Mucosa of rectum (tissue), 2 donors: ENCODE data around the gene PLCB3.

Experiments
- H3K27ac ChIP-seq, 2 donors: one replicate each; pipeline ENCODE4 v1.7.0; 2013; ENCODE audit warnings: inconsistent platforms in 2 of 2, low read depth in 2 of 2, low read length in 2 of 2
- H3K27me3 ChIP-seq, 2 donors: one replicate each; pipeline ENCODE4 v1.7.0; 2013; ENCODE audit warnings: low read length in 2 of 2; ENCODE audit not compliant: control insufficient read depth in 2 of 2, insufficient read depth in 2 of 2
- H3K36me3 ChIP-seq, 2 donors: one replicate each; pipeline ENCODE4 v1.7.0; 2013; ENCODE audit warnings: low read length in 2 of 2; ENCODE audit not compliant: control insufficient read depth in 2 of 2, insufficient read depth in 2 of 2
- H3K4me1 ChIP-seq, 2 donors: one replicate each; pipeline ENCODE4 v1.7.0; 2013; ENCODE audit warnings: low read length in 2 of 2, mild to moderate bottlenecking in 1 of 2; ENCODE audit not compliant: control insufficient read depth in 2 of 2, insufficient read depth in 2 of 2
- H3K4me3 ChIP-seq, 2 donors: one replicate each; pipeline ENCODE4 v1.7.0; 2013; ENCODE audit warnings: low read length in 2 of 2
- H3K9ac ChIP-seq, 2 donors: one replicate each; pipeline ENCODE4 v1.7.0; 2013; ENCODE audit warnings: low read length in 2 of 2, low read depth in 1 of 2, mild to moderate bottlenecking in 1 of 2
- H3K9me3 ChIP-seq, 2 donors: one replicate each; pipeline ENCODE4 v1.7.0; 2013; ENCODE audit warnings: low read length in 2 of 2; ENCODE audit not compliant: control insufficient read depth in 2 of 2
- donor health status: healthy.
- donor health status: Normal muscosa, but diverticular disease.

Gene PLCB3

DNA sequence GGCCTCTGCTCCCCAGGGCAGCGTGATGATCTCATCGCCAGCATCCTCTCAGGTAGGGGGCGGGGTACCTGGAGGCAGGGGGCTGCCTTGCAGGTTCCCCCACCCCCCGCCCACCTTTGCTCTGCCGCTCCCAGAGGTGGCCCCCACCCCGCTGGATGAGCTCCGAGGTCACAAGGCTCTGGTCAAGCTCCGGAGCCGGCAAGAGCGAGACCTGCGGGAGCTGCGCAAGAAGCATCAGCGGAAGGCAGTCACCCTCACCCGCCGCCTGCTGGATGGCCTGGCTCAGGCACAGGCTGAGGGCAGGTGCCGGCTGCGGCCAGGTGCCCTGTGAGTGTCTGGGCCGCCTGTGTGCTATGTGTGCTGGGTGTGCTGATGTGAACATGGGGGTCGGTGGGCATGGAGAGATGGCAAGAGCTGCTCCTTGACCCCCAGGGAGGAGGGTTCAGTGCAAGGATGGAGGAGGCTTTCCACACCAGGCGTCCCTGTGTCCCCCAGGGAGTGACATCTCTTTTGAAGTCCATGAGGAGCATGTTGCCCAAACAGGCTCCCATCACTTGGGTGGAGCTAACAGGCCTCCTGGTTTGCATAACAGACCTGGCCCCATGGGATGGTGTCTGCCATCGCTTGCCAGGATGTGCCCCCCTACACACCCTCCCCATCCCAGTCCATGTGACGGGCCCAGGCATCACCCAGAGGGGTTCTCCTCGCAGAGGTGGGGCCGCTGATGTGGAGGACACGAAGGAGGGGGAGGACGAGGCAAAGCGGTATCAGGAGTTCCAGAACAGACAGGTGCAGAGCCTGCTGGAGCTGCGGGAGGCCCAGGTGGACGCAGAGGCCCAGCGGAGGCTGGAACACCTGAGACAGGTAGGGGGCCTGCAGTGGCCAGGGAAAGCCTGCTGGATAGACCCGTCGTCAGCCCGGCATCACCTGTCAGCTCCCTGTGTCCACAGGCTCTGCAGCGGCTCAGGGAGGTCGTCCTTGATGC lies 14.1 kb downstream of the PLCB3 start:
- Histone ChIP-seq H3K36me3 (peaks cover 42 to 48% of the 10 kb centered on the region in 2 donors), H3K4me3 (no peak overlapping the region), H3K27ac (no peak overlapping the region), H3K27me3 (no peaks in the 10 kb centered on the region), H3K4me1 (peaks cover 19 to 23% of the 10 kb centered on the region in 2 donors), H3K9ac (no peak overlapping the region), H3K9me3 (no peaks in the 10 kb centered on the region)

DNA sequence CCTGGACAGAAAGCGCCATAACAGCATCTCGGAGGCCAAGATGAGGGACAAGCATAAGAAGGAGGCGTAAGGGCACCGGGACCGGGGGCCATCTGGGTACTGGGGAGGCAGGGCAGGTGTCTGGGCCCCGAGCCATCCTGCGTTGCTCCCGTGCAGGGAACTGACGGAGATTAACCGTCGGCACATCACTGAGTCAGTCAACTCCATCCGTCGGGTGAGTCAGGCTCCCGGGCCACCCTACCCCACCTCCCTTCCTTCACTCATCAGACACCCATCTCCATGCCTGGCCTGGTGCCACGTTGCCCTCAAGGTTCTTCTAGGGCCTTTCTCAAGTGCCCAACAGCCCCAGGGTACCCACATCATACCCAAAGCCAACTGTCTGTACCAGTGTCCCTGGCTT lies 15.0 kb downstream of the PLCB3 start:
- H3K4me1 ChIP-seq = peaks cover 19 to 23% of the 10 kb centered on the region in 2 donors
- no peak overlapping the region for H3K9ac ChIP-seq
- peaks cover 40 to 46% of the 10 kb centered on the region in 2 donors for H3K36me3 ChIP-seq
- no peaks in the 10 kb centered on the region for H3K9me3 ChIP-seq
- H3K27me3 ChIP-seq = no peaks in the 10 kb centered on the region
- no peak overlapping the region for H3K4me3 ChIP-seq
- no peak overlapping the region for H3K27ac ChIP-seq

DNA sequence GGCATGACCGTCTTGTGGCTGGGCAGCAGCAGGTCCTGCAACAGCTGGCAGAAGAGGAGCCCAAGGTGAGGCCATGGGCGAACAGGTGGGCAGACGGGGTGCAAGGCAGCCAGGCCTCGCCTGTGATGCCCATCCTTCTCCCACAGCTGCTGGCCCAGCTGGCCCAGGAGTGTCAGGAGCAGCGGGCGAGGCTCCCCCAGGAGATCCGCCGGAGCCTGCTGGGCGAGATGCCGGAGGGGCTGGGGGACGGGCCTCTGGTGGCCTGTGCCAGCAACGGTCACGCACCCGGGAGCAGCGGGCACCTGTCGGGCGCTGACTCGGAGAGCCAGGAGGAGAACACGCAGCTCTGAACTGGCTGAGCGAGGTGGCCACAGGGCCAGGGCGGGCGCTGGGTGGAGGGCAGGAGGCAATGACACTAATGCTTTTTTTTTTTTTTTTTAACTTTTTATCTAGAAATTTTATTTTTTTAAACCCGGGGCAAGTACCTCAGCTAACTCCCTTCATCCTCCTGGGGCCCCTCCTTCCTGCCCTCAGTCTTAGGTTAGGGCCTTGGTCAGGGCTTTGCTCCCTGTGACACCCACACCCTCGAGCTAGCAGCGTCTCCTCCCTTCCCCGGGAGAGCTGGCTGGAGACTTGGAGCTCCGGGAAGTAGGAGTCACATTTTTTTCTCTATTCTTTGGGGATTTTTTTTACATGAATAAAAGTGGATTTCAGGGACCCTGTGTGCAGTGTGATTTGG lies 16.0 kb downstream of the PLCB3 start:
- no peak overlapping the region for H3K4me3 ChIP-seq
- no peaks in the 10 kb centered on the region for H3K27me3 ChIP-seq
- H3K4me1 ChIP-seq = peaks cover 26 to 31% of the 10 kb centered on the region in 2 donors
- H3K36me3 ChIP-seq = peaks cover 32 to 38% of the 10 kb centered on the region in 2 donors
- no peaks in the 10 kb centered on the region for H3K9me3 ChIP-seq
- peak overlapping the region; percentile 96 to 98 for H3K27ac ChIP-seq
- peak overlapping the region in 1 of 2 donors; percentile 92 for H3K9ac ChIP-seq

DNA sequence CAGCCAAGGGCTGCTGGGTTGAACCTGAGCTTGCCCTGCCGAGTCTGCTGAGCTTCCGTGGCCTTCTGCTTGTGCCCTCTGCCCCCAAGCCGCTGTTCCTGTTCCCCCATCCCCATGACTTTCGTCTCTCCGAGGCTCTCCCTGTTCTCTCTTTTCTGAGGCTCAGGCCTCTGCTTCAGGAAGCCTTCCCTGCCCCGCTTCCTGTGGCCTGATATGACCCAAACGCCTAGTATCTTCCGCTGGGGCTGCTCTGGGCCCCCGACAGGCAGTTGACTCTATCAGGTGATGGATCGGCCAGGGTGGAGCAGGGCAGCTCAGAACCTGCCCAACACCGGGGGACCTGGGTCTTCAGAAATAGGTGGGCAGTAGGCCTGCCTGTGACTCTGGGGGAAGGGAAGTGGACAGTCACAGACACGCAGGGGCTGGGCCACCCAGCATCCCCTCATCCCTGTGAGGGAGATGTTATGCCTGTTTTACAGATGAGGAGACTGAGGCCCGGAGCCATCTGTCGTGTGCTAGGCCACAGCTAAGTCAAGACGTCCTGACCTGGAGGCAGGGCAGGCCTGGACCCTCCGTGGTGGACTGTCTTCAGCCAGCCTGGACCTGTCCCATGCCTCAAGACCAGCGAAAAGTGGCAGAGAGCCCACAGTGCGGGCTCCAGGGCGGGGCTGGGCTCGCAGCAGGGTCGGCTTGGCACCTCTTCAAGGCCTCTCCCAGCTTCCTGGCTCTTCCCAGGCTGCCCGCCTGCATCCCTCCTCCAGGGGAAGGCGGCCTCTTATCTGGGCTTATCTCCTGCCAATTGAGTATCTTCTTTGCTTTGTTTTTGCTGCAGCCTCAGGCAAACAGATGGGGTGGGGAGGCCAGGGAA lies 16.9 kb downstream of the PLCB3 start:
- H3K27me3 ChIP-seq = no peaks in the 10 kb centered on the region
- H3K36me3 ChIP-seq = peaks cover 24 to 29% of the 10 kb centered on the region in 2 donors
- peak overlapping the region; percentile 96 to 98 for H3K27ac ChIP-seq
- no peaks in the 10 kb centered on the region for H3K9me3 ChIP-seq
- peak overlapping the region; percentile 83 to 96 for H3K4me3 ChIP-seq
- peak overlapping the region; percentile 84 to 92 for H3K9ac ChIP-seq
- H3K4me1 ChIP-seq = peaks cover 28 to 35% of the 10 kb centered on the region in 2 donors

DNA sequence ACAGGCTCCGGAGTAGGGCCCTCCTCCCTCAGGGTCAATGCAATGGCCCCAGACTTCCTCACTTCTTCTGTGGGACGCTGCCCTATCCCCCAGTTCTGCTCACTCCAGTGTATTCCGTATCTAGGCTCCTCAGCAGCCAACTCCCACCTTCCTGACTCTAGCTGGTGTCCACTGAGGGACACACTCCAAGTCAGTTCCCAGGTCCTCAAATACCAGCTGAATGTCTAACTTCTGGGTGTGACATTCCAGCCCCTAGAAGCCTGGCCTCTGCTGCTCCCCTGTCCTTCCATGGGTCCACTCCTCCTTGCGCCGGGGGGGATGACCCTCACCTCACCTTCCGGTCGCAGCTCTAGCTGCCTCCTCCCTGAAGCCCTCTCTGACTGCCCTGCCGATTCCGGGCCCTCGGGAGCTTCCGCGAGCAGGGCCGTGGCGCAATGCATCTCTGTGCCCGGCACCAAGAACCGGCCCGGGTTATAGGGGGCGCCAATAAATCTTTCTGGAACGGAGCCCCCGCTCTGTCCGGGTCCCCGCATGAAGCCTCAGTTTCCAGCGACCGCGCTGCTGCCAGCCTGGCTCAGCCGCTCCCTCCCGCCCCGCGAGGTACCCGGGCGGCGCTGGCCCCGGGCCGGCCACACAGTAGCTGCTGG lies 17.7 kb downstream of the PLCB3 start:
- peak overlapping the region; percentile 84 to 92 for H3K9ac ChIP-seq
- peak overlapping the region; percentile 83 to 96 for H3K4me3 ChIP-seq
- H3K4me1 ChIP-seq = peaks cover 32 to 38% of the 10 kb centered on the region in 2 donors
- H3K27me3 ChIP-seq = no peaks in the 10 kb centered on the region
- no peaks in the 10 kb centered on the region for H3K9me3 ChIP-seq
- H3K27ac ChIP-seq = peak overlapping the region; percentile 96 to 98
- H3K36me3 ChIP-seq = peaks cover 18 to 23% of the 10 kb centered on the region in 2 donors

DNA sequence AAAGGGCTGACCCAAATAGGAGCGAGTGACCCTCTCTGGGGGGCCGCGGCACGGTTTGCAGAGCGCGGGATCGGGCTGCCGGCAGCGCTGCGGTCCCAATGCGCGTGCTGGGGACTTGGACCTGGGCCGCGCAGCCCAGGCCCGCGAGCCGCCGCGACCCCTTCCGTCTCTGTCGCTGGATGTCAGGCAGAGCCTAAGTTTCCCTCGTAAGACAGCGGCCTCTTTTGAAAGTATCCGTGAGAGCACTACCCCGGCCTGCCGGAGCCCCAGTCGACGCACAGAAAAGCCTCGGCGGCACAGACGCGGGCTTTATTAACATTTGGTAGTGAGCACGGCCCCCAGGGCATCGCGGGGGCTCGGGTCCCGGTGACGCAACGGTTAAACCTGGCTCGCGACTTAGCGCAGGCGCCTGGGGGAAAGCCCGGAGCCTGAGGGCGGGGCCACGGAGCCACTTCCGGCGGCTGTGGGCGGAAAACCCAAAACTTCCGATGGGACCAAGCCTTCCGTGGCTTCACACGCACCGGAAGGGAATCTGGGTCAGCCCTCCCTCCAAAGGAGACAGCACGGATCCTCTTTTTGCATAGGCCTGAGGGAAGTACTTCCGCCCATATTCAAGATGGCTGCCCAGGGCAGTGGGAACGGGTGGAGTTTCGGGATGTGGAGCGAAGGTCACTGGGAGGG lies 18.4 kb downstream of the PLCB3 start:
- Histone ChIP-seq H3K4me1 (peaks cover 32 to 39% of the 10 kb centered on the region in 2 donors), H3K4me3 (peak overlapping the region; percentile 83 to 96), H3K36me3 (peaks cover 16% of the 10 kb centered on the region in 2 donors), H3K27ac (peak overlapping the region; percentile 96 to 98), H3K27me3 (no peaks in the 10 kb centered on the region), H3K9me3 (no peaks in the 10 kb centered on the region), H3K9ac (peak overlapping the region; percentile 84 to 92)

DNA sequence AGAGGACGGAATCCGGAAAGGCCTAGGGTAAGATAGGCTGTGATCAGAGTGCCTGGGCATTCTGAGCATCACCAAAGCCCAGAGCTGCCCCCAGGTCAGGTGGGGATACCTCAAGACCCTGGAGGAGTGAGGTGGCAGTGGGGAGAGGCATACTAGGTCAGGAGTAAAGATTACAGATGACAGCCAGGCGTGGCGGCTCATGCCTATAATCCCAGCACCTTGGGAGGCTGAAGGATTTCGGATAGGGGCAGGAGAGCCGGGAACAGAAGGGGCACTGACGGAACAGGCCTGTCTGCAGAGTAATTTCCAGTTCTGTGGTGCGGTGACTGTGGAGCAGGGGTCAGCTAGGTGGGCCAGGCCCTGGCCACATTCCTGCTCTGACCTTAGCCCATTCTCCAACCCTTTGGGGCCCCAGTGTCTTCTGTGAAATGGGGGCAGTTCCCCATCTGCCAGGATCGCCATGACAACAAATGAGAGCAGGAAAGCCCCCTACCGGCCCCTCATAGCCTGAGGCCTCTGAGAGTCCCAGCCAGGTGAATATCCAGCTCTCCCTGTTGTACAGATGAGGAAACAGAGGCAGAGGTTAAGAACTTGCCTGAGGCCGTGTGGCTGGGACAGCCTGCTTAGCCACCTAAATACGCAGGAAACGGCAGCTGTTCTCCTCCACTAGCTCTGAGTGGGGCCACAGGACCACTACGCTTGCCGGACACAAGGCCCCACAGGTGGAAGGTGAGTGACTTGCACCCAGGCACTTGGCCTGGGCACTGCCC lies 23.9 kb downstream of the PLCB3 start:
- Histone ChIP-seq H3K9me3 (no peaks in the 10 kb centered on the region), H3K9ac (peak overlapping the region in 1 of 2 donors; percentile 26), H3K27ac (no peak overlapping the region), H3K4me1 (peaks cover 26 to 35% of the 10 kb centered on the region in 2 donors), H3K27me3 (no peaks in the 10 kb centered on the region), H3K36me3 (peaks cover 10 to 14% of the 10 kb centered on the region in 2 donors), H3K4me3 (no peak overlapping the region)

DNA sequence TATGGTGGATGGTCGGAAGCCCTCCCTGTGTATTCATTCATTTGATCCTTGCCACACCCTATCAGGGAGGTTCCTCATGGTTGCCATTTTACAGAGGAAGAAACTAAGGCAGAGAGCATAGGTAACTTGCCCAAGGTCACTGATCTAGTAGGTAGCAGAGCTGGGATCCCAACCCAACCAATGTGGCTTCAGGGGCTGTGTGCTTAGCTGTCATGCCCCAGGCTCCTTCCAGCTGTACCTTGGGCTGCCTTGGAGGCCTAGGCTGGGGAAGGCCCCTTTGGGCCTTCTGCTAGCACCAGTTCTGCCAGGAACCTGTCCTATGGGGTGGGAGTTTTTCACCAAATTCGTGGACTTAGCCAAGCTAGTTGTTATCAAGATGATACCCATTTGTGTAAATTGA lies 24.5 kb downstream of the PLCB3 start:
- Histone ChIP-seq H3K4me3 (no peak overlapping the region), H3K36me3 (peaks cover 10 to 14% of the 10 kb centered on the region in 2 donors), H3K27ac (no peak overlapping the region), H3K9ac (no peak overlapping the region), H3K27me3 (no peaks in the 10 kb centered on the region), H3K9me3 (no peaks in the 10 kb centered on the region), H3K4me1 (peaks cover 26 to 35% of the 10 kb centered on the region in 2 donors)
